Effector memory CD4-positive, alpha-beta T cell (primary cell): ENCODE measurements around the gene PLIN4.
"Not testable (repeated sequence)": the region's sequence is repeated elsewhere in the genome, so short reads cannot be mapped to it uniquely, and the experiment has no call there.

Experiments used
- DNase-seq, 3 donors: peaks; one replicate each; pipeline ENCODE4 v3.0.0-alpha.2; 2020
- H3K27ac ChIP-seq: 2 replicates; pipeline ENCODE4 v1.7.0; 2013; ENCODE audit warnings: mild to moderate bottlenecking, low read length, moderate library complexity; ENCODE audit not compliant: insufficient read depth, poor library complexity, severe bottlenecking
- H3K27me3 ChIP-seq: replicated peaks from 2 replicates; pipeline ENCODE4 v1.7.0; 2013; ENCODE audit warnings: mild to moderate bottlenecking, low read length; ENCODE audit not compliant: insufficient read depth, control insufficient read depth, poor library complexity, severe bottlenecking
- H3K36me3 ChIP-seq: 2 replicates; pipeline ENCODE4 v1.7.0; 2013; ENCODE audit warnings: mild to moderate bottlenecking, low read length, moderate library complexity; ENCODE audit not compliant: control insufficient read depth, insufficient read depth
- H3K4me1 ChIP-seq: 2 replicates; pipeline ENCODE4 v1.7.0; 2013; ENCODE audit warnings: low read length, mild to moderate bottlenecking; ENCODE audit not compliant: control insufficient read depth, insufficient read depth, poor library complexity, severe bottlenecking
- H3K4me3 ChIP-seq: 2 replicates; pipeline ENCODE4 v1.7.0; 2013; ENCODE audit warnings: low read length, low read depth, mild to moderate bottlenecking; ENCODE audit not compliant: insufficient read depth, poor library complexity, severe bottlenecking
- H3K9me3 ChIP-seq: 2 replicates; pipeline ENCODE4 v1.7.0; 2013; ENCODE audit warnings: mild to moderate bottlenecking, low read length, moderate library complexity; ENCODE audit not compliant: control insufficient read depth

The PLIN4 gene

GRCh38 chr19:4548238-4548584 is 29.9 kb upstream of the PLIN4 start:
- Histone ChIP-seq H3K9me3 (no peaks in the 10 kb centered on the region), H3K36me3 (no peaks in the 10 kb centered on the region), H3K27me3 (no peaks in the 10 kb centered on the region), H3K27ac (no peak overlapping the region), H3K4me1 (no peaks in the 10 kb centered on the region), H3K4me3 (no peak overlapping the region)
- no peak for DNase-seq

- no peak for DNase-seq
- Histone ChIP-seq H3K36me3 (no peaks in the 10 kb centered on the region), H3K9me3 (no peaks in the 10 kb centered on the region), H3K4me3 (no peak overlapping the region), H3K27me3 (no peaks in the 10 kb centered on the region), H3K27ac (no peak overlapping the region), H3K4me1 (no peaks in the 10 kb centered on the region)
Observed at GRCh38 chr19:4547303-4548237, 29.3 kb upstream of the PLIN4 start.

- H3K27me3 ChIP-seq: no peaks in the 10 kb centered on the region
- H3K4me1 ChIP-seq: no peaks in the 10 kb centered on the region
- no peak overlapping the region for H3K27ac ChIP-seq
- no peaks in the 10 kb centered on the region for H3K36me3 ChIP-seq
- no peak for DNase-seq
- H3K4me3 ChIP-seq: no peak overlapping the region
- H3K9me3 ChIP-seq: no peaks in the 10 kb centered on the region
Observed at GRCh38 chr19:4543842-4544647, 25.8 kb upstream of the PLIN4 start.

- Histone ChIP-seq H3K27ac (no peak overlapping the region), H3K4me1 (no peaks in the 10 kb centered on the region), H3K27me3 (no peaks in the 10 kb centered on the region), H3K9me3 (no peaks in the 10 kb centered on the region), H3K4me3 (no peak overlapping the region), H3K36me3 (no peaks in the 10 kb centered on the region)
- no peak for DNase-seq
Observed at GRCh38 chr19:4542896-4543841, 24.9 kb upstream of the PLIN4 start.

GRCh38 chr19:4541806-4542145 is 23.5 kb upstream of the PLIN4 start:
- H3K9me3 ChIP-seq, H3K4me1 ChIP-seq, H3K4me3 ChIP-seq, H3K27ac ChIP-seq, H3K27me3 ChIP-seq, DNase-seq, H3K36me3 ChIP-seq: not testable (repeated sequence)

GRCh38 chr19:4541114-4541805 is 23.0 kb upstream of the PLIN4 start:
- no peaks in the 10 kb centered on the region for H3K9me3 ChIP-seq
- no peaks in the 10 kb centered on the region for H3K27me3 ChIP-seq
- no peaks in the 10 kb centered on the region for H3K36me3 ChIP-seq
- DNase-seq: no peak
- H3K27ac ChIP-seq: no peak overlapping the region
- H3K4me3 ChIP-seq: no peak overlapping the region
- no peaks in the 10 kb centered on the region for H3K4me1 ChIP-seq

GRCh38 chr19:4539693-4540581 is 21.7 kb upstream of the PLIN4 start, which contains the start of gene LRG1:
TSS of gene LRG1 (minus strand) at chr19:4540036. CDS start at chr19:4540013, 23 bp downstream.
- H3K4me1 ChIP-seq: peaks cover 3% of the 10 kb centered on the region
- no peaks in the 10 kb centered on the region for H3K9me3 ChIP-seq
- DNase-seq: no peak
- H3K27ac ChIP-seq: no peak within 1 kb of the TSS
- H3K4me3 ChIP-seq: no peak within 1 kb of the TSS
- no peaks in the 10 kb centered on the region for H3K27me3 ChIP-seq
- no peaks in the 10 kb centered on the region for H3K36me3 ChIP-seq

- no peak overlapping the region for H3K4me3 ChIP-seq
Observed at GRCh38 chr19:4539169-4539692, 20.9 kb upstream of the PLIN4 start.

More at GRCh38 chr19:4539169-4539692, 20.9 kb upstream of the PLIN4 start:
- Histone ChIP-seq H3K36me3 (no peaks in the 10 kb centered on the region), H3K27ac (no peak overlapping the region), H3K4me1 (peaks cover 4% of the 10 kb centered on the region), H3K27me3 (no peaks in the 10 kb centered on the region), H3K9me3 (no peaks in the 10 kb centered on the region)
- no peak for DNase-seq
